HG02938 (cell line): ENCODE data around the gene APELA.

Experiments
- ATAC-seq: cut with Tn5 transposase; IDR thresholded peaks from one replicate; pipeline ENCODE4 v1.9.1; 2021; ENCODE audit warnings: mild to moderate bottlenecking, moderate library complexity; ENCODE audit not compliant: unreplicated experiment

The APELA gene

DNA sequence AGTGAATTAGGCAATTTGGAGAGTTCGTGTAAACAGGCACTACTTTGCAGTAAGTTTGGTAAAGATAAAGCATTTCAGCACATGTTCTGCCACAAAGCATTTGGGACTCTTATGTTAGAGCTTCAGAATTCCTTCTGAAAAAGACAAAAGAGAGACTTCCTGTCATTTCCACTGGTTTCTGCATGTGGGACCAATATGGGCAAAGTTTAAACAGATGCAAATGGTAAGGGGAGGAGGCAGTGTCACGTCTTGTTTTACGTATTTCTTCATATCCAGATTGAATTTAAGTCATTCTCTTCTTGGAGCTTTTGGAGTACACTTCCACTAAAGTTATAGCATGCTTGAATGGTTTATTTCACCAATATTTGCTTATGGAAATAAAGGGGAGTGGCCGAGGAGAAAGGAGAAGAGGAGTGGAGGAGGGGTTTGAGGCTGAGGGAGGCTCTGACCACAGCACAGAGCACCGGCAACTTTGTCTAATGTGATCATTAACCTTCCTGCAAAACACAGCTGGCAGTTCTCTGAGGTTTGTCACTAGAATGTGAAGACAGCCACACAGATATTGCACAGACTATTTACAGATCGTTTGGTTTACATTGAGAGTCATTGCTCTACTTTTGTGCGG is at the start of gene APELA:
APELA (plus strand) TSS at position 479 of the 625 bp plus-strand sequence. CDS start 154 bp downstream, outside the sequence.
- ATAC-seq, result peak; percentile 100

DNA sequence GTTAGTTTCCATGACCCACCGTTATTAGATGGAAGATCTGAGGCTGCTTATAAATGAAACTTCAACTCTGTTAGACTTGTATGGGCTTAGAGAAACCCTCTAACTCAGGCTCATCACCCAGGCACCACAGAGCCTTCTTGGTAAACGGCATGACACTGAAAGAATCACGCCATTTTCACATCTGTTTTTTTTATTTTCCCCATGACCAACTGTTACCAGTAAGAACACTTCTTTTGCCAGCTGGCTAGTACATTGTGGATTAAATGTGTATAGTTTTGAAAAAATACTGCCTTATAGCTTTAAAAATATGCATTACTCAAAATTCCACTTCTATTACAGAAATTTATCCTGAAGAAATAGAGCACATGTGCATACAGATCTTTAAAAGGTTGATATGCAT is 48.0 kb upstream of the APELA start:
- ATAC-seq, result no peak

DNA sequence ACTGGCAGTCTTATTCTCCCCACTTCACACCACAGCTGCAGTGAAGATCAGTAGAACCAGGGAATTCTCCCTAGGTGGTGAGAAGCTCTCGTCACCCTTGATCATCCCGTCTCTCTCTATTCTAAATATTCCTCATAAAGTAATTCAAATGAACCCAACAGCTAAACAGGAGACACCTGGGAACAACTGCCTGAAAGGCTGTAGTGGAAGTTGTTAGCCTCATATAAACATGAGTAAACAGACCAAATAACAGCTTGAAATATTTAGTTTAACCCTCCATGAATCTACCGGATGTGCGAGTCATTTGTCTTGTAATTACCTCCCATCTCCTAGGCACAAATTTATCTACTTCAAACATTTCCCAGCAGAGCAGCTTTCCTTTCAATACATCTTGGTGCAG is 30.4 kb upstream of the APELA start:
- ATAC-seq, result no peak

GRCh38 chr4:164847016-164847415 is 30.0 kb upstream of the APELA start:
- ATAC-seq, result no peak

DNA sequence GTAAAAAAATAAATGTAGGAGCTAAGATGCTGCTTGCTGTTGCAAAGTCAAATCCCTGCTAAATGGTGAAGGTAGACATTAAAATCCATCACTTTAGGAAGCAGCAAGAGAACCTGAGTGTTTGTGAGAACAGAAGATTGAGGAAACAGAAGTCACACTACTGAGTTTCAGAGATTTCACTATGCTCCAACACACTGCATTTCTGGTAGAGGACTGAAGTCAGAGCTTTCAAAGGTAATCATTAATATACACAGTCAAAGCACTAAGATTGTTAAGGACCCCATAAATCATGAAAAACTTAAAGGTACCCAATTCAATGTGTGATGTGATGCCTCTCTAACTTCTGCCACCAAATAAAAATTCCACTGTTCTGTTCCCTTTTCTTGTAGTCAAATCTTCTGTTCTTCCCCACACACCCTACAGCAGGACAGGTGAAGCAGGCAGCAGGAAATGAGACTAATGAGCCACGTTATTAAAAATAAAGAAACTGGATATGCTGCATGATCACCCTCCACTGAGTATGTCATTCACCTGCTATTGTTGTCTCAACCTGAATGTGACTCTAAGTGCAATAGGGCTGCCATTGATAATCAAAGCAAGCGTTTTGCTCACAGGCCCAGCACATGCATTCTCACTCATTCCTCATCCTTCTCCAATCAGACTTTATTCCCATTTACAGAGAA is 28.9 kb upstream of the APELA start:
- ATAC-seq, result peak; percentile 96

GRCh38 chr4:164856396-164856795 is 20.6 kb upstream of the APELA start:
- no peak for ATAC-seq

DNA sequence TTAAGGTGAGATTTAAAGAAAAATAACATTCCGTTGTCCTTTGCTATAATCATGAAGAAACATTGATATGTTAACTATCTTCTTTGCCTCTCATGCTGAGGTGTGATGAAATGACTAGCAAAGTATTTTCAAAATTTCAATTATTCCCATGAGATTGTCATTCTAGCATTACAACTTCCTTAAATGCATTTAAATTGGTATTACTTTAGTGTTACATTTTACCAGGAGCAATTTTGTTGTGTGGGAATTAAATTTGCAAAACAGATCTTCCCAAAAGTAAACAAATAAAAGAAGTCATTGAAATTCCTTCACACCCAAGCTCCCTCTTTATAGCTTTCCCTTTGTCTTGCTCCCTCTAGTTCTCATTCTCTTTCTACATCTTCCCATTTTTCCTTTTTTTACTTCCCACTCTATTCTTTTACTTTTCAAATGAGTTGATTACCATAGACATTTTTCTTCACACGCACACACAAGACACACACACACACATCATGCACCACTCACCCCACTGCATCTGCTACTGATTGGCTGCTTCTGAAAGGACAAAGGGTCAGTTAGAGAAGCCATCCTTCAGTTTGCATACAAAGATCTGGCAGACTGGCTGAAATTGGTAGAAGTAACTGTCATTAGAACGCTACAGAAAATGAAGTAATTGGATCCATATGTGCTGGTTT is 10.0 kb upstream of the APELA start:
- ATAC-seq, result no peak

- no peak for ATAC-seq
Observed at GRCh38 chr4:164871673-164872072, 5.3 kb upstream of the APELA start.

- ATAC-seq, result no peak
Observed at GRCh38 chr4:164872481-164872880, 4.5 kb upstream of the APELA start.

DNA sequence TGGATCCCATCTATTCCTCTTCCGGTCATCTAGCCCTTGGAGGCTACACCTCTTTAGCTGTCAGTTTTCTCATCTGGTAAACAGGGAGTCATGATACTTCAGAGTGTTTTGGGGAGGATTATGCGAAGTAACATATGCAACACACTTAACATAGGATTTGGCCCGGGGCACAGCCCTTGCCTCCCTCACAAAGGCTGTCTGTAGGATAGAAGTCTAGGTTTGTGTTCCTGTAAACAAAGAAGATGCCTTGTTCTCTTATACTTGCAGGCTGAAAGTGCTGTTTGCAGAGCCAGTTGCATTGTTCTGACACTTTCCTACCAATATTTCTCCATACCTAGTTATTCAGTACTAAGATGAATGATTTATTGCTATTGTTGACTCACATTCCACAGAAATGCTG is 2.2 kb upstream of the APELA start:
- ATAC-seq, result no peak

- ATAC-seq, result no peak
Observed at GRCh38 chr4:164880489-164881262, 3.7 kb downstream of the APELA start.

DNA sequence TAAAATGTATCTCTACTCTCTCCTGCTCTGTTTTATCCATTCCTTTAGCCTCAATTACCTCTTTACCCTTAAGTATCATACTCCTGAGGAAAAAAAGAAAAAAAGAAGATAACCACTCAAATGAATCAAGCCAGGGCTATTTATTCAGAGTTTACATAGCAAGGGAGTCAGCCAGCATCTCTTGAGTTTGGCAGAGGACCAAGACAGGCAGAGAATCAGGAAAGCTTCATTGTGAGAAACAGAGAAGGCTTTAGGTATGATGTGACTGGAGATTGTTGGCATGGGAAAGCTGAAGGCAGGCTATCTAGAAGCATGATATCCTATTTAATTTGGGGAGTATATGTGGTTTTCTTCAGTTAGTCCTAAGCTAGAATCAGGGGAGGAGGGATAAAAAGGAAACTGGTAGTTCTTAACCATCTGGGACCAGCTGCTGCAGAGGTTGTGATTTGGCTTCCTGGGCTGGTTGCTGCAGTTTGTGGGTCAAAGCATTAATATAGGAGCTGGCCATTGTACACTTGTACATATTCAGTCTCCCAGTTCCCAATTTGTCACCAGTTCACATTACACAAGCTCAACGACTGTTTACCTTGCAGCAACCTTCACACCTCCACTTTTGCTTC is 11.2 kb downstream of the APELA start:
- ATAC-seq, result no peak

DNA sequence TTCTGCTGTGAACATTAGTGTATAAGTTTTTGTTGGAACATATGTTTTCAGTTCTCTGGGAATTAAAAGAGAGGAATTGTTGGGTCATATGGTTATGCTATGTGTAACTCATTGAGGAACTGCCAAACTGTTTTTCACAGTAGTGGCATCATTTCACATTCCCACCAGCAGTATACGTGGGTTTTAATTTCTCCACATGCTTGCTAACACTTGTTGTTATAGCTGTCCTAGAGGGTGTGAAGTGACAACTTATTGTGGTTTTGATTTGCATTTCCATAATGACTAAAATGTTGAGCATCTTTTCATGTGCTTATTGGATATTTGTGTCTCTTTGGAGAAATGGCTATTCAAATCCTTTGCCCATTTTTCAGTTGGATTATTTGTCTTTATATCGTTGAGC is 13.7 kb downstream of the APELA start:
- no peak for ATAC-seq

GRCh38 chr4:164892018-164892417 is 15.0 kb downstream of the APELA start:
- ATAC-seq, result peak; percentile 58

DNA sequence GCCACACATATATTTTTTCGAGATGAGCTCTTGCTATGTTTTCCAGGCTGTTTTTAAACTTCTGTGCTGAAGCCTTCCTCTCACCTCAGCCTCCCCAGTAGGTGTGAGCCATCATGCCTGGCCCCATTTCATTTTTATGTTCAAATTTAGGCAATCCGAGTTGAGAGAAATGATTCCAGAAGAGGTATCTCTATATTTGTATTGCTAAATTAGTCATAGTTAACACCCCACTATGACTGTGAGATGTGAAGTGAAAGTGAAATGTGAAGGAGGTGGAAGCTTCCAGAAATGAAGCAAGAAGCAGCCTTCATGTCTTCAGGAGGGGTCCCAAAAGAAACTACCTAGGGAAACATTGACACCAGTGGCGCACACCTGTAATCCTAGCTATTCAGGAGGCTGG is 17.7 kb downstream of the APELA start:
- peak; percentile 78 for ATAC-seq

DNA sequence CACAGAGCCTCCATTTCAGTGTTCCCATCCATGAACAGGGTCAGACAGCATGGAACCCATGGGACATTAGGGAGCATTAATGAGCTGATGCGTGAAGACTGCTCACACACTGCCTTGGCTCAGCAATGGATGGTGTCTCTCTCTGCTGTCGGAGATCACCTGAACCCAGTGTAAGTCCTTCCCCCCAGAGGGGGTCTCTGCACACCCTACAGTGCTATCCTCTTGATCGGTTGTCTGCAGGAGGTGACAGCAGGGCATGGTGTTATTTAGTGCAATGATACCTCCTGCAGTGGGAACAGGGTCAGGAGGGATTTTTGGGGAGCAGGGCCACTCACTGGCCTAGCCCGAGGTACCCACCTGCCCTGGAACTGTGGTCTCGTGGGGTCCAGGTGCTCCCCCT is 25.6 kb downstream of the APELA start:
- ATAC-seq, result no peak

DNA sequence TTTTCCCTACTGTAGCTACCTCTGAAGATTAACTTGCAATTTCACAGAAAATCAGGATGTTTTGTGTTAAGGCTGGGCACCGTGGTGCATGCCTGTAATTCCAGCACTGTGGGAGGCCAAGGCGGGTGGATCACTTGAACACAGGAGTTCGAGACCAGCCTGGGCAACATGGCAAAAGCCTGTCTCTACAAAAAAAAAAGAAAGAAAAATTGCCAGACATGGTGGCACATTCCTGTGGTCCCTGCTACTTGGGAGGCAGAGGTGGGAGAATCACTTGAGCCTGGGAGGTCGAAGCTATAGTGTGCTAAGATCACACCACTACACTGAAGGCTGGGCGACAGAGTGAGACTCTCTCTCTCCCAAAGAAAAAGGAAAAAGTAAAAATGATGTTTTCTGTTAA is 27.4 kb downstream of the APELA start:
- no peak for ATAC-seq

DNA sequence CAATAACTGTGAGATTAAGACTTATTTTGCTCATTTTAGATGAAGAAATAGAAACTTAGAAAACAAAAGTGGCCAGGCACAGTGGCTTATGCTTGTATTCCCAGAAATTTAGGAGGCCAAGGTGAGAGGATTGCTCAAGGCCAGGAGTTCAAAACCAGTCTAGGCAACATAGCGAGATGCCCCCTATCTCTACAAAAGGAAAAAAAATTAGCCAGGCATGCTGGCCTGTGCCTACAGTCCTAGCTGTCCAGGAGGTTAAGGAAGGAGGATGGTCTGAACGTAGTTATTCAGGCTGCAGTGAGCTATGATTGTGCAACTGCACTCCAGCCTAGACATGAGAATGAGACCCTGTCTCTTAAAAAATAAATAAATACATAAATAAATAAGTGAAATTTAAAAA is 28.0 kb downstream of the APELA start:
- ATAC-seq, result no peak

- no peak for ATAC-seq
Observed at GRCh38 chr4:164906368-164906767, 29.4 kb downstream of the APELA start.

- peak; percentile 74 for ATAC-seq
Observed at GRCh38 chr4:164913506-164913905, 36.5 kb downstream of the APELA start.

- no peak for ATAC-seq
Observed at GRCh38 chr4:164918956-164919355, 42.0 kb downstream of the APELA start.
